Endothelial cell of umbilical vein (primary cell): ENCODE data around the gene TGFA. TPM values are rescaled to one million over a fixed set of nuclear protein-coding genes. Genes with fewer than 3 reads are reported as not detected.

Experiments used
- BruUV-seq: library from RNA; stranded (reverse); fragments of 400-500 nt; replicated peaks from 2 replicates; lab custom pipeline; 2021; lab: Mats Ljungman, UMichigan
- CTCF ChIA-PET: fragments of 300-600, 350-600 bp; sonication (Branson Sonifier 250); formaldehyde crosslinking; loops from one replicate; lab custom pipeline; 2021; ENCODE audit warnings: antibody characterized with exemption, inconsistent platforms; lab: Charles Lee
- POLR2A ChIA-PET: fragments of 300-600, 350-600 bp; sonication (Branson Sonifier 250); formaldehyde crosslinking; loops from one replicate; lab custom pipeline; 2021; ENCODE audit warnings: antibody characterized with exemption, inconsistent platforms; lab: Charles Lee
- DNase-seq: peaks from one replicate; pipeline ENCODE4 v3.0.0-alpha.2; 2011; ENCODE audit warnings: low read depth, low spot score
- FAIRE-seq: peaks from 2 replicates; lab custom pipeline; 2011; peaks lifted over from hg19 to GRCh38; lab: Jason Lieb, UNC
- H2AFZ ChIP-seq: 2 replicates; pipeline ENCODE4 v1.6.0; 2012; ENCODE audit warnings: low read depth, low read length, control low read depth, inconsistent platforms
- H3K27ac ChIP-seq: 2 replicates; pipeline ENCODE4 v1.5.1; 2011; ENCODE audit warnings: low read depth, mild to moderate bottlenecking, control low read depth, low read length, moderate library complexity; ENCODE audit not compliant: insufficient read depth
- H3K27me3 ChIP-seq, 2 experiments: 2 replicates each; pipeline versions ENCODE4 v1.6.0 to v1.6.1; 2011; ENCODE audit warnings: low read length in 2 of 2, mixed read lengths in 1 of 2; ENCODE audit not compliant: control insufficient read depth in 2 of 2, insufficient read depth in 2 of 2
- H3K36me3 ChIP-seq, 2 experiments: 2 replicates in 1 of 2; 3 replicates in 1 of 2; pipeline ENCODE4 v1.5.1; 2011; ENCODE audit warnings: low read length in 2 of 2, mild to moderate bottlenecking in 1 of 2, moderate library complexity in 1 of 2; ENCODE audit not compliant: control insufficient read depth in 2 of 2, insufficient read depth in 2 of 2; ENCODE audit errors: extremely low read depth in 1 of 2
- H3K4me1 ChIP-seq: 3 replicates; pipeline ENCODE4 v1.5.1; 2011; ENCODE audit warnings: mild to moderate bottlenecking, low read length; ENCODE audit not compliant: control insufficient read depth, insufficient read depth; ENCODE audit errors: extremely low read depth
- H3K4me2 ChIP-seq: 2 replicates; pipeline ENCODE4 v1.6.1; 2011; ENCODE audit warnings: low read length, control low read depth, mixed read lengths; ENCODE audit not compliant: insufficient read depth
- H3K4me3 ChIP-seq, 3 experiments: fragments of 200-600 bp in 1 of 3; sonication (generic), shearing (Covaris generic) in 1 of 3; replicated peaks in 1 of 3; 2 replicates each; pipeline ENCODE4 v1.5.1; 2011 to 2016; ENCODE audit warnings: control low read depth in 3 of 3, low read length in 3 of 3, mild to moderate bottlenecking in 2 of 3, inconsistent platforms in 1 of 3, low read depth in 1 of 3, moderate library complexity in 1 of 3; ENCODE audit not compliant: insufficient read depth in 1 of 3
- H3K79me2 ChIP-seq: 2 replicates; pipeline ENCODE4 v1.6.0; 2012; ENCODE audit warnings: low read length, inconsistent platforms; ENCODE audit not compliant: control insufficient read depth, insufficient read depth
- H3K9ac ChIP-seq: replicated peaks from 2 replicates; pipeline ENCODE3; 2011; ENCODE audit warnings: low read length, control low read depth; ENCODE audit not compliant: insufficient read depth; ENCODE audit errors: extremely low read depth
- H3K9me1 ChIP-seq: replicated peaks from 3 replicates; pipeline ENCODE4 v1.6.0; 2011; ENCODE audit warnings: mild to moderate bottlenecking, low read length; ENCODE audit not compliant: control insufficient read depth, insufficient read depth; ENCODE audit errors: extremely low read depth
- H3K9me3 ChIP-seq: replicated peaks from 2 replicates; pipeline ENCODE4 v1.5.1; 2012; ENCODE audit warnings: low read length, inconsistent platforms; ENCODE audit not compliant: control insufficient read depth, insufficient read depth
- H4K20me1 ChIP-seq: replicated peaks from 2 replicates; pipeline ENCODE3; 2011; ENCODE audit warnings: mild to moderate bottlenecking, low read length; ENCODE audit not compliant: control insufficient read depth, insufficient read depth; ENCODE audit errors: extremely low read depth
- CTCF ChIP-seq, 2 donors: IDR thresholded peaks; 1 replicate in 1 of 2; 2 replicates in 1 of 2; pipeline ENCODE4 v1.5.1; 2011; ENCODE audit warnings: low read length in 2 of 2, mild to moderate bottlenecking in 2 of 2, moderate library complexity in 2 of 2, control low read depth in 1 of 2, inconsistent platforms in 1 of 2, low read depth in 1 of 2; ENCODE audit not compliant: insufficient read depth in 1 of 2; ENCODE audit errors: extremely low read depth in 1 of 2
- EZH2 ChIP-seq: IDR thresholded peaks from 2 replicates; pipeline ENCODE4 v1.6.1; 2012; ENCODE audit warnings: borderline replicate concordance, low read depth, mild to moderate bottlenecking, moderate library complexity, low read length, inconsistent platforms; ENCODE audit not compliant: severe bottlenecking
- FOS ChIP-seq: IDR thresholded peaks from 2 replicates; pipeline ENCODE4 v1.6.1; 2011; ENCODE audit warnings: mild to moderate bottlenecking, low read length, moderate library complexity, borderline replicate concordance; ENCODE audit not compliant: insufficient read depth
- GATA2 ChIP-seq: IDR thresholded peaks from 2 replicates; pipeline ENCODE4 v1.7.0; 2011; ENCODE audit warnings: low read depth, mild to moderate bottlenecking, moderate library complexity, mixed read lengths, low read length; ENCODE audit not compliant: insufficient read length, insufficient read depth
- JUN ChIP-seq: IDR thresholded peaks from 2 replicates; pipeline ENCODE4 v1.6.1; 2011; ENCODE audit warnings: borderline replicate concordance, low read depth; ENCODE audit not compliant: insufficient read length, insufficient read depth
- MYC ChIP-seq: IDR thresholded peaks from one replicate; pipeline ENCODE4 v1.6.1; 2011; ENCODE audit warnings: mild to moderate bottlenecking, low read depth, low read length
- POLR2A ChIP-seq: IDR thresholded peaks from 2 replicates; pipeline ENCODE4 v1.6.1; 2012; ENCODE audit warnings: low read depth, mild to moderate bottlenecking, control low read depth, low read length
- POLR2AphosphoS5 ChIP-seq: IDR thresholded peaks from 2 replicates; pipeline ENCODE4 v1.6.1; 2012; ENCODE audit warnings: low read depth, mild to moderate bottlenecking, control low read depth, low read length, moderate library complexity; ENCODE audit not compliant: insufficient read depth
- dilution Hi-C: fragments of 300-500 bp; cut with MboI; formaldehyde crosslinking; loops from one replicate; pipeline ENCODE4 v1.15.0; 2019; ENCODE audit warnings: low sequenced_read_pairs; ENCODE audit not compliant: extremely low pct_ligation_motif_present
- intact Hi-C: fragments of 100-400 bp; cut with micrococcal nuclease; formaldehyde crosslinking; loops from one replicate; pipeline ENCODE4 v1.10.0; 2022
- polyA plus RNA-seq, 4 experiments: library from polyadenylated mRNA; depleted of rRNA in 3 of 4; stranded (reverse) in 3 of 4; unstranded in 1 of 4; fragments of >200 nt; gene quantifications; 2 replicates each; pipeline versions ENCODE4 v1.2.1 to v1.2.3, GENCODE V29; 2011 to 2012; ENCODE audit warnings: missing spikeins in 1 of 4
- total RNA-seq: library from RNA; stranded (reverse); gene quantifications from 2 replicates; pipeline ENCODE4 v1.2.3, GENCODE V29; 2021

Gene TGFA
- total and polyA plus RNA-seq, 2 donors (not counting 3 experiments of a cell fraction or from before 2014, with no cell fraction given): 0.22 to 0.32 TPM

GRCh38 chr2:70489165-70489564, 64.5 kb downstream of the TGFA start:
- TF ChIP-seq FOS (no peak), EZH2 (no peak), GATA2 (no peak), MYC (no peak), CTCF (IDR thresholded peaks at IDR 0.05; ENCODE audit: extremely low read depth in 1 of 2, insufficient read depth in 1 of 2, low read depth in 1 of 2, low read length in 2 of 2) (no peak), POLR2AphosphoS5 (no peak), JUN (no peak), POLR2A (no peak)
- ChIA-PET CTCF (no interaction called here), POLR2A (no interaction called here)
- H4K20me1 ChIP-seq: no peaks in the 10 kb centered on the region
- no peak overlapping the region for H2AFZ ChIP-seq
- no peaks in the 10 kb centered on the region for H3K36me3 ChIP-seq
- FAIRE-seq (no peak), DNase-seq (no peak)
- no peak overlapping the region for H3K4me3 ChIP-seq
- no peaks in the 10 kb centered on the region for H3K4me1 ChIP-seq
- dilution Hi-C loops: no loop called here
- H3K9me1 ChIP-seq: no peaks in the 10 kb centered on the region
- H3K9ac ChIP-seq: no peak overlapping the region
- no TSS peak for BruUV-seq
- H3K27me3 ChIP-seq: peaks cover 3 to 7% of the 10 kb centered on the region in 2 experiments
- intact Hi-C loops: no loop called here
- H3K4me2 ChIP-seq: no peak overlapping the region
- no peak overlapping the region for H3K27ac ChIP-seq
- no peaks in the 10 kb centered on the region for H3K79me2 ChIP-seq
- no peaks in the 10 kb centered on the region for H3K9me3 ChIP-seq
